ENCODE results near the gene PIP5K1C.

The PIP5K1C gene

GRCh38 chr19:3721131-3721886 is 21.0 kb upstream of the PIP5K1C start:
- peak; percentile 63 for DNase-seq

DNA sequence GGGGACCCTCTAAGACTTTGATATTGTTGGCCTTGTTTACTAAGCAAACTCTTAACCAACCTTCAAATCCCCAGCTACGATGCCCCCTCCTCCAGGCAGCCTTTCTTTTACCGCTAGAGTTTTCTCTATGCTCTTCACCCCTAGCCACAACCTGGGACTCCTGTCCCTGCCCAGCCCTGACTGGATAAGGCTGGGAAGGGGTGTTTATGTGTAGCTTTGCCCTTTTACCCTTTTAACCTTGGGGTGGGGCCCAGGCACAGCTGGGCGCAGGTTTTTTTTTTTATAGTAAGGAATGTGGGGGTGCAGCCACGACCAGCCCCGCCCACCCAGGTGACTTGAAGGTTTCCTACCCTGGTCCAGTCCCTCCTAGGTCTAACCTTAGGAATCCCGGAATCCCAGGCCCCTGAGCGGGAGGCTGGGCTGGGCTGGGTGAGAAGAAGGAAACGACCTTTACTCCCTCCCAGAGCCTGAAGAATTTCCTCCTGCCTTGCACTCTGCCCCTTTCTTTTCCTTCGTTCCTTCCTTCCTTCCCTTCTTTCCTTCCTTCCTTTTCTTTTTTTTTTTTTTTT is 20.2 kb upstream of the PIP5K1C start:
- DNase-seq, result no peak

DNA sequence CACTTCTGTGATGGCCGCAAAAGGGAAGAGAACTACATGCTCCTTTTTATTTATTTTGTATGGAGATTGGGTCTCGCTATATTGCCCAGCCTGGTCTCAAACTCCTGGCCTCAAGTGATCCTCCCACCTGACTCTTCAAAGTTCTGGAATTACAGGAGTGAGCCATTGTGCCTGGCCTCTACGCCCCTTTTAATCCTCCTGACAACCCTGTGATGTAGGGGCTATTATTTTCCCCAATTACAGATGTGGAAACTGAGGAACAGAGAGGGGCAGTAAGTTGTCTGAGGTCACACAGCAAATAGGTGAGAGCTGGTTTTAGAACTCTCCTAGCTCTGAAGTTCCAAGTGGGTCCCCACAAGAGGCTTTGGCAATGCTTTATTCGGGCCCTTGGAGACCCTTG is 19.6 kb upstream of the PIP5K1C start:
- no peak for DNase-seq

DNA sequence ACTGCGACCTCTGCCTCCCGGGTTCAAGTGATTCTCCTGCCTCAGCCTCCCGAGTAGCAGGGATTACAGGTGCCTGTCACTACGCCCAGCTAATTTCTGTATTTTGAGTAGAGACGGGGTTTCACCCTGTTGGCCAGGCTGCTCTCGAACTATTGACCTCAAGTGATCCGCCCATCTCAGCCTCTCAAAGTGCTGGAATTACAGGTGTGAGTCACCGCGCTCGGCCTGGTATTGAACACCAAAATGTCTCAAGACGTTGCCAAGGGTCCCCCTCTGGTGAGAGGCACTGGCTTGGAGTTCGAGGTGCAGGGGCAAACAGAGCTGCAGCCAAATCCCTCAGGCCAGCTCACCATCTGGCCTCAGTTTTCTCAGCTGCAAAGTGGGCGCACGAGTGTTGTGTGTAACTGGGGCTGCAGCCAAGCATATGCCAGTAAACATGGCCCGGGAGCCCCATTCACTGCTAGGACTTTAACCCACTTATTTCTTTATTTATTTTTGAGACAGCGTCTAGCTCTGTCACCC is 15.9 kb upstream of the PIP5K1C start:
- no peak for DNase-seq

DNA sequence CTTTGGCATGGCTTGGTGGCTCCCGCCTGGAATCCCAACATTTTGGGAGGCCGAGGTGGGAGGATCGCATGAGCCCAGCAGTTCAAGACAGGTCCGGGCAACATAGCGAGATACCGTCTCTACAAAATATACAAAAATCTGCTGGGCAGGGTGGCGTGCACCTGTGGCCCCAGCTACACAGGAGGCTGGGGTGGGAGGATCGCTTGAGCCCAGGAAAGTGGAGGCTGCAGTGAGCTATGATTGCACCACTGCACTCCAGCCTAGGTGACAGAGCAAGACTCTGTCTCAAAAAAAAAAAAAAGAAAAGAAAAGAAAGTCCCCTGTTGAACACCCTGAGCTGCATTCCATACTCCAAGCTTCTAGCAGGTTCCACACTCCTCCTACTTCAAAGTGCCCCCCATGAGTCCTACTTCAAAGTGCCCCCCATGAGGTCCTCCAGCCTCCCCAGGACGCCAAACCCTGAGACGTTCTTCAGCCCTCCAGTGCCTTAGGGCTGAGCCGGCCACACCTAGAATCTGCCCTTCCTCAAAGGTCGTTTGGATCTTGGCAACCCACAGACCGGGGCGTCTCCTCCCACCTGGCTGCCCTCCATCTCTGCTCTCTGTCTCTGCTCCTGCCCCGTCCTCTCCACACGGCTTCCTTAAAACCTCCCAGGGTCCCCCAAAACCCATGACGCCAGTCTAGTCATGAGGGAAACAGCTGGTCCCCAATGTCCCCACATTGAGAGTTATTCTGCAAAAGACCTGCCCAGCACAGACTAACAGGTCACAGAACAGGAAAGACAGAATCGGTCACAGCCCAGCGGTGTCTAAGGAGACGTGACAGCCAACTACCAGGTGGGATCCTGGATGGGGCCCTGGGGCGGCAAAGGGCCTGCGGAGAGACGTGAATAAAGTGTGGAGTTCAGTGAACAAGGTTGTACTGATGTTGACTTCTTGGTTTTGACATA is 12.7 kb upstream of the PIP5K1C start:
- no peak for DNase-seq

DNA sequence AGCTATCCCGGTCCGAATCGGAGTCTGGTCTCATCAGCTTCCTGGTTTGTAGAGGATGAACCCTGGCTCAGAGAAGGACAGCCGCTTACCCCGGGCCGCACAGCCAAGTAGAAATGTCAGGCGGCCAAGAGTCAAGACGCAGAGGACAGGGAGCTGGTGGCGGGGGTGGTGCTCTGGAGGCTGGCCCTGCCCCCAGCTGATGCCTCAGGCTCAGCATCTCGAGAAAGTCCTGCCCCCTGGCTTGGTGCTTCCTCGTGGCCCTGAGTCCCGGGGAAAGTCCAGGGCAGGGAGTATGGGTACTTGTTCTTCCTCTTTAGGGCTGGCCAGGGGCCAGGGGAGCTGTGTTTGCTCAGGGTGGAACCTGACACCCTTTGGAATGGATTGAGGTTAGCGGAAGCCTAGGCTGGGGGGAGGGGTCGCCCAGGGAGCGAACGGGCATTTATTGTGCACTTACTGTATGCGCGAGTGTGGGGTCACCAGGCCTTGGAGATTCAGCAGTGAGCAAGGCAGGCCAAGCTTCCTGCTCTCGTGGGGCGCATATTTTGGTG is 10.1 kb upstream of the PIP5K1C start:
- DNase-seq, result peak; percentile 48

GRCh38 chr19:3708207-3708931 is 8.1 kb upstream of the PIP5K1C start, which contains the start of gene TJP3:
Gene TJP3 (plus strand): TSS chr19:3708384. CDS start chr19:3728433, 20,049 bp downstream.
- DNase-seq, result no peak

DNA sequence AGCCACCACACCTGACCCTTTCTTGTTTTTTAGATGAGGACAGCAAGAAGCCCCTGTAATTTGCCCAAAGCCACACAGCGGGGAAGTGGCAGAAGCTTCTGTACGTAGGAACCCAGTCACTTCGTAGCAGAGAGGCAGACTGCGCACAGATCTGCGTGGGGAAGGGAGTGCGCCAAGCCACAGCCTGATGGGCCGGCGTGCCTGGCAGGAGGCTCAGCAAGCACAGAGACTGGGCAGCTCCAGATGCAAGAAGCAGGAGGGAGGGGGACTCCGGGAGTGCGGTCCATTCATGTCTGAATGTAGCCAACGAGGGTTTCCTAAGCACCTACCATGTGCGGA is 7.6 kb upstream of the PIP5K1C start:
- no peak for DNase-seq

- no peak for DNase-seq
Observed at GRCh38 chr19:3701200-3701599, 932 bp upstream of the PIP5K1C start.

DNA sequence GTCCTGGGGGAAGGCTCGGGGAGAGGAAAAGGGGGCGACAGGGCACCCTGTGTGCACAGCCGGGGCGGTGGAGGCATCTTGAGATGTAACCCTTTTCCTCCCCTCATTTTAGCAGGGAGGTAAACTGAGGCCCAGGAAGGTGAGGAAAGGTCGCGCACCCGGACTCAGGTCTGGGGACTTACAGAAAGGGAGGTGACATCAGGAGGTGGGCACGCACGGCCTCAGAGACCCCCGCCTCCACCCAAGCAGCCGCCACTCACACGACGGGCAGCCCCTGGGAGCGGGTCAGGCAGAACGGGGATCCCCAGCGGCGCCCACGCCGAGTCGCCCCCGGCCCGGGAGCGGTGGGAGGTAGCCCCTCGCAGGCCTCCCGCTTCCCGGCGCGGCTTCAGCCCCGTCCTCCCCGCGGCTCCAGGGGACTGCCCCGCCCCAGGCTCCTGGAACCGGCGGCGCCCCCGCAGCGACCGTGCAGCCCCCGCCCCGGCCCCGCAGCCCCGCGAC is 477 bp downstream of the PIP5K1C start:
- DNase-seq, result no peak

- DNase-seq, result no peak
Observed at GRCh38 chr19:3698974-3699740, 1.1 kb downstream of the PIP5K1C start.

- no peak for DNase-seq
Observed at GRCh38 chr19:3698386-3698950, 1.8 kb downstream of the PIP5K1C start.

DNA sequence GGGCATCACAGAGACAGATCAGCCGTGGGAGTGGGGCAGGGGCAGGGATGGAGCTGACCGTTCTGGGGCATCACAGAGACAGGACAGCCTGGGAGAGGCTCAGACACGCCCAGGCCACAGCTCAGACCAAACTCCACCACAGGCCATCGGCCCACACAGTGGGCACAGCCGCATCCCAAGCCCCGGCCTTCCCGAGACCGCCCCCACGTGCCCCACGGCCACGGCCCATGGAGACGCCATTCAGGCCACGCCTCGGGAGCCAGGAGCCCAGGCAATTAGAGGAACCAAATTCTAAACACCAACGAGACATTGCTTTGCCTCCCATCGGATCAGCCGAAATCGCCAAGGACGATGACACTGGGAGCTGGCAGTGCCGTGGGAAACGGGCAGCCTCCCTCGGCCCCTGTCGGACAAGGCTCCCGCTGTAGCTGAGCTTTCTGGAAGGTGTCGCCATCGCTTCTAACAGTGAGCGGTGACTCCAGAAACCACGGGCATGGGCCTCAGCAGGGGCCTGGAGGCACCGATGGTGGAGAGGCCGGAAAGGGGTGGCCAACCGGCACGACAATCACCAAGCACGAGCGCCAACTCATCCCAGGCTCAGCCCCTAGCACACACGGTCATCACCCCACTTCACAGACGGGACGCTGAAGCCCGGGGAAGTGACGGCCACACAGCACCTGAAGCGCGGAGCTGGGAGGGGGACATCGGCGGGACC is 2.4 kb downstream of the PIP5K1C start:
- DNase-seq, result no peak

DNA sequence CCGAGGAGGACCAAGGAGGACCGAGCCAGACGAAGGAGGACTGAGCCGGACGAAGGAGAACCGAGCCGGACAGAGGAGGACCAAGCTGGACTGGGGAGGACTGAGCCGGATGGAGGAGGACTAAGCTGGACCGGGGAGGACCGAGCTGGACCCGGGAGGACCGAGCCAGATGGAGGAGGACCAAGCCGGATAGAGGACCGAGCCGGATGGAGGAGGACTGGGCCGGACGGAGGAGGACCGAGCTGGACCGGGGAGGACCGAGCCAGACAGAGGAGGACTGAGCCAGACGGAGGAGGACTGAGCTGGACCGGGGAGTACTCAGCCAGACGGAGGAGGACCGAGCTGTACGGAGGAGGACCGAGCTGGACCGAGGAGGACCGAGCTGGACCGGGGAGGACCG is 3.2 kb downstream of the PIP5K1C start:
- no peak for DNase-seq

DNA sequence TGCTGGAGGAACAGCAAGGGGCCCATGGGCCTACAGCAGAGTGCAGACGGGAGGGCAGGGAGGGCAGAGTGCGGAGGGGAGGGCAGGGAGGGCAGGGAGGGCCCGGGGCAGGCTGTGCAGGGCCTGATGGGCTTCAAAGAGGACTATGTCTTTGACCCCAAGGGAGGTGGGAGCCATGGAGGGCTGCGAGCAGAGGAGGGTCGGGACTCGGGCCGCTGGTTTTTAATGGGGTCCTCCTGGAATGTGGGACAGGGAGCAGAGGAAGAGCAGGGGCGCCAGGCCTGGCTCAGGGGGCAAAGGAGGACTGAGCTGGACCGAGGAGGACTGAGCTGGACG is 3.6 kb downstream of the PIP5K1C start:
- DNase-seq, result no peak

GRCh38 chr19:3695986-3696659 is 4.1 kb downstream of the PIP5K1C start:
- DNase-seq, result no peak

GRCh38 chr19:3695124-3695733 is 5.0 kb downstream of the PIP5K1C start:
- DNase-seq, result no peak

GRCh38 chr19:3694361-3695123 is 5.7 kb downstream of the PIP5K1C start:
- DNase-seq, result no peak

All from NCI-H1092 treated with DMSO at 0.1 percent for 48 hours (cell line).